Glutamatergic neuron (in vitro differentiated cells): ENCODE data around the gene SPON1. TPM values are rescaled to one million over a fixed set of nuclear protein-coding genes. Genes with fewer than 3 reads are reported as not detected.

ENCODE experiments used
- DNase-seq: peaks from one replicate; pipeline ENCODE4 v3.0.0; 2022
- H3K27ac Mint-ChIP-seq: one replicate; pipeline ENCODE4 v1.8.0; 2020; ENCODE audit warnings: mild to moderate bottlenecking, mixed read lengths, inconsistent platforms; ENCODE audit not compliant: unreplicated experiment
- H3K27me3 Mint-ChIP-seq: one replicate; pipeline ENCODE4 v1.8.0; 2020; ENCODE audit warnings: mild to moderate bottlenecking, moderate library complexity, mixed read lengths, inconsistent platforms; ENCODE audit not compliant: unreplicated experiment
- H3K36me3 Mint-ChIP-seq: one replicate; pipeline ENCODE4 v1.8.0; 2020; ENCODE audit warnings: mild to moderate bottlenecking, mixed read lengths, inconsistent platforms; ENCODE audit not compliant: unreplicated experiment
- H3K4me1 Mint-ChIP-seq: one replicate; pipeline ENCODE4 v1.8.0; 2020; ENCODE audit warnings: mild to moderate bottlenecking, low read depth, mixed read lengths, inconsistent platforms; ENCODE audit not compliant: unreplicated experiment
- H3K4me3 Mint-ChIP-seq: one replicate; pipeline ENCODE4 v1.8.0; 2020; ENCODE audit warnings: mild to moderate bottlenecking, mixed read lengths, inconsistent platforms; ENCODE audit not compliant: unreplicated experiment
- H3K9me3 Mint-ChIP-seq: one replicate; pipeline ENCODE4 v1.8.0; 2020; ENCODE audit warnings: mild to moderate bottlenecking, moderate library complexity, mixed read lengths, inconsistent platforms; ENCODE audit not compliant: unreplicated experiment
- CTCF ChIP-seq: fragments of 200-600 bp; sonication (generic); IDR thresholded peaks from one replicate; pipeline ENCODE4 v1.5.0; 2021; ENCODE audit not compliant: partially characterized antibody, unreplicated experiment
- total RNA-seq: library from RNA; stranded (reverse); fragmentation: NEBNext Ultra II Directional; extraction: Animal tissue kit (Norgen Biotek cat#: 25700); gene quantifications from one replicate; pipeline ENCODE4 v1.2.1, GENCODE V29; 2021; ENCODE audit not compliant: unreplicated experiment

Gene SPON1
- total RNA-seq, 1 donor from 2014 or later = 0.81 TPM

DNA sequence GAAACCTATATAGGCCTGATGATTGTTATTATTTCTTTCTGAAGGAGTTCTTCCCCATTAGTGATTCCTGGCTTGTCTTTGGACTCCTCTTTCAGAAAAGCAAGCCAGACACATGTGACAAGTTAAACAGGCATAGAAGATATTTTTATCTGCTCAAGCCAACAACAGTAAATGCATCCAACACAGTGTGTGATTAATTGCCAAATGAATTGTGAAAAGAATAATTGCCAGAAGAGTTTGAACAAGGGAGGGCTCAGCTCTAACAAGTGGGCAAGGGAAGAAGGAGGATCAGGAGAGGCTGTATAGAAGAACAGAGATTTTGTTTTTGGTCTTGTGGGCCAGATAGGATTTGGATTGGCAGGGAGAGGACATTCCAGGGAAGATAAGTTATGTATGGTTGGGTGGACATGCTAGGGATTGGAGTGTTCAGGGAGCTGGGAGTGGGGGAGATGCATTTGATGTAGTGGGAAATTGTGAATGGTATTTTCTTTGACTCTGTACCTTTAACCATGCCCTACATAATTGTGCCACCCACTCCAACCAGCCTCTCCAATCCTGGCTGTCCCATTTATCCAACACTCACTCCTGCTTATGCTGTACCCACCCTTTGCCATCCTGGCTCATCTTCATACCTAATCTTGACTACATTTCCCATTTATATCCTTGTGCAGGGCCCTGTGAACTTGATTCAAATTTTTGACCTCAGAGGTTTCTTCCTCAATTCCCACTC, 223.7 kb downstream of the SPON1 start:
- Mint-ChIP-seq H3K9me3 (no peaks in the 10 kb centered on the region), H3K27me3 (no peaks in the 10 kb centered on the region), H3K4me1 (no peaks in the 10 kb centered on the region), H3K4me3 (no peak overlapping the region), H3K36me3 (no peaks in the 10 kb centered on the region), H3K27ac (no peak overlapping the region)
- TF ChIP-seq CTCF = no peak
- DNase-seq = no peak

GRCh38 chr11:14189874-14190273, 227.4 kb downstream of the SPON1 start:
- DNase-seq = no peak
- Mint-ChIP-seq H3K9me3 (peaks cover 2% of the 10 kb centered on the region), H3K27ac (no peak overlapping the region), H3K4me3 (no peak overlapping the region), H3K4me1 (no peaks in the 10 kb centered on the region), H3K27me3 (no peaks in the 10 kb centered on the region), H3K36me3 (no peaks in the 10 kb centered on the region)
- TF ChIP-seq CTCF = no peak

GRCh38 chr11:14190992-14191778, 228.7 kb downstream of the SPON1 start:
- peaks cover 2% of the 10 kb centered on the region for H3K9me3 Mint-ChIP-seq
- DNase-seq = no peak
- H3K36me3 Mint-ChIP-seq = no peaks in the 10 kb centered on the region
- no peak overlapping the region for H3K4me3 Mint-ChIP-seq
- H3K4me1 Mint-ChIP-seq = no peaks in the 10 kb centered on the region
- H3K27ac Mint-ChIP-seq = no peak overlapping the region
- TF ChIP-seq CTCF = no peak
- no peaks in the 10 kb centered on the region for H3K27me3 Mint-ChIP-seq

DNA sequence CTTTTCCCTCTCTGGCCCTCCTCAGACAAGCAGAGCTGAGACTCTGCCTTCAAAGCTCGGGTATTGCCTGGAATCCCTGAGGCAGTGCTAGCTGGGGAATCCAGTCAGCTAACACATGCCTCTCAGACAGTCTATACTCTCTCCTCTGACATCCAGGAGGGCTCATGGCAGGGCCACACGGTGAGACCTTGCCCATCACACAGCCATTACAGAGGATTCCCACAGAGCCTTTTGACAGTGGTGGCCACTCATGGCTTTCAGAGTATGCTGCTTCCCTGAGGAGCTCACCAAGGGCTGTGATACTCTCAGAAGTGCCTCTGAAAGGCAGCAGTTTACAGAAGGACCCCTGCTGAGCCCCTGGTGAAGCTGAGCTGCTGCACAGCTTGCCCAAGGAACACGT, 231.1 kb downstream of the SPON1 start:
- H3K36me3 Mint-ChIP-seq = no peaks in the 10 kb centered on the region
- H3K27me3 Mint-ChIP-seq = no peaks in the 10 kb centered on the region
- H3K4me3 Mint-ChIP-seq = no peak overlapping the region
- no peak overlapping the region for H3K27ac Mint-ChIP-seq
- no peak for TF ChIP-seq CTCF
- DNase-seq = no peak
- H3K4me1 Mint-ChIP-seq = no peaks in the 10 kb centered on the region
- peaks cover 2% of the 10 kb centered on the region for H3K9me3 Mint-ChIP-seq
